SK-N-SH treated with all-trans-retinoic acid at 6 μM for 48 hours (cell line): ENCODE data around the gene KNDC1.

ENCODE experiments used
- ATAC-seq: fragments of 200-7000 bp; cut with Tn5 transposase; 3 replicates; pipeline ENCODE4 v1.9.1; 2020; ENCODE audit warnings: mild to moderate bottlenecking, moderate library complexity
- ARNTL ChIP-seq: fragments of 450-650 bp; formaldehyde crosslinking; IDR thresholded peaks from 2 replicates; pipeline ENCODE4 v1.5.0; 2020; ENCODE audit warnings: low read depth, mild to moderate bottlenecking, moderate library complexity, borderline replicate concordance
- BACH2 ChIP-seq: fragments of 250-450 bp; sonication (Bioruptor Pico); IDR thresholded peaks from 2 replicates; pipeline ENCODE4 v1.9.0; 2021; ENCODE audit warnings: mild to moderate bottlenecking, borderline replicate concordance
- CREB5 ChIP-seq: fragments of 250-450 bp; sonication (Bioruptor Pico); IDR thresholded peaks from 2 replicates; pipeline ENCODE4 v1.5.1; 2020; ENCODE audit warnings: low read depth, mild to moderate bottlenecking, moderate library complexity
- CSDC2 ChIP-seq: fragments of 250-450 bp; sonication (Bioruptor Pico); IDR thresholded peaks from 2 replicates; pipeline ENCODE4 v1.5.0; 2020; ENCODE audit warnings: mild to moderate bottlenecking, moderate library complexity
- ESRRG ChIP-seq: fragments of 250-450 bp; sonication (Bioruptor Pico); IDR thresholded peaks from 2 replicates; pipeline ENCODE4 v1.6.1; 2021; ENCODE audit warnings: mild to moderate bottlenecking
- GLIS3 ChIP-seq: fragments of 250-450 bp; sonication (Bioruptor Pico); IDR thresholded peaks from 2 replicates; pipeline ENCODE4 v1.5.0; 2020; ENCODE audit warnings: mild to moderate bottlenecking, moderate library complexity
- ISL1 ChIP-seq: fragments of 250-450 bp; sonication (Bioruptor Pico); IDR thresholded peaks from 2 replicates; pipeline ENCODE4 v2.1.2; 2022; ENCODE audit warnings: mild to moderate bottlenecking, moderate library complexity
- OSR1 ChIP-seq: fragments of 250-450 bp; sonication (Bioruptor Pico); IDR thresholded peaks from 2 replicates; pipeline ENCODE4 v1.8.0; 2022; ENCODE audit warnings: moderate library complexity, mild to moderate bottlenecking, inconsistent platforms
- PATZ1 ChIP-seq: fragments of 250-450 bp; sonication (Bioruptor Pico); IDR thresholded peaks from 2 replicates; pipeline ENCODE4 v1.8.0; 2020; ENCODE audit warnings: mild to moderate bottlenecking, moderate library complexity, borderline replicate concordance
- POU6F1 ChIP-seq: fragments of 250-450 bp; sonication (Bioruptor Pico); IDR thresholded peaks from 2 replicates; pipeline ENCODE4 v1.8.0; 2021; ENCODE audit warnings: low read depth, mild to moderate bottlenecking, moderate library complexity, borderline replicate concordance
- PPARA ChIP-seq: fragments of 250-450 bp; sonication (Bioruptor Pico); IDR thresholded peaks from 2 replicates; pipeline ENCODE4 v1.5.0; 2020; ENCODE audit warnings: mild to moderate bottlenecking, borderline replicate concordance
- SNAI2 ChIP-seq: fragments of 250-450 bp; sonication (Bioruptor Pico); IDR thresholded peaks from 2 replicates; pipeline ENCODE4 v1.5.0; 2020; ENCODE audit warnings: mild to moderate bottlenecking, moderate library complexity
- TOX ChIP-seq: fragments of 250-450 bp; sonication (Bioruptor Pico); IDR thresholded peaks from 2 replicates; pipeline ENCODE4 v1.8.0; 2021; ENCODE audit warnings: mild to moderate bottlenecking, moderate library complexity, borderline replicate concordance
- TSHZ2 ChIP-seq: fragments of 250-450 bp; sonication (Bioruptor Pico); IDR thresholded peaks from 2 replicates; pipeline ENCODE4 v1.5.0; 2020; ENCODE audit warnings: mild to moderate bottlenecking, moderate library complexity
- ZFP3 ChIP-seq: fragments of 250-450 bp; sonication (Bioruptor Pico); IDR thresholded peaks from 2 replicates; pipeline ENCODE4 v1.5.0; 2020; ENCODE audit warnings: mild to moderate bottlenecking, moderate library complexity
- ZFP30 ChIP-seq: fragments of 450-650 bp; formaldehyde crosslinking; IDR thresholded peaks from 2 replicates; pipeline ENCODE4 v1.5.0; 2022; ENCODE audit warnings: mild to moderate bottlenecking, moderate library complexity
- ZNF565 ChIP-seq: fragments of 450-650 bp; formaldehyde crosslinking; conservative IDR thresholded peaks from 2 replicates; pipeline ENCODE4 v1.5.0; 2020; ENCODE audit warnings: low read depth, mild to moderate bottlenecking, moderate library complexity
- ZNF70 ChIP-seq: fragments of 450-650 bp; formaldehyde crosslinking; IDR thresholded peaks from 2 replicates; pipeline ENCODE4 v1.5.0; 2020; ENCODE audit warnings: mild to moderate bottlenecking, moderate library complexity
- ZNF8 ChIP-seq: fragments of 450-650 bp; formaldehyde crosslinking; IDR thresholded peaks from 2 replicates; pipeline ENCODE4 v1.5.0; 2020; ENCODE audit warnings: mild to moderate bottlenecking, moderate library complexity

Gene KNDC1

GRCh38 chr10:133242611-133243356 is 82.8 kb downstream of the KNDC1 start:
- TF ChIP-seq TSHZ2 (CRISPR knock-in tag), result no peak
- TF ChIP-seq ZNF565 (CRISPR knock-in tag), result no peak
- no peak for TF ChIP-seq PPARA (CRISPR knock-in tag)
- no peak for TF ChIP-seq ARNTL (CRISPR knock-in tag)
- no peak for TF ChIP-seq TOX (CRISPR knock-in tag)
- TF ChIP-seq GLIS3, result no peak
- no peak for TF ChIP-seq POU6F1 (CRISPR knock-in tag)
- TF ChIP-seq ISL1, result no peak
- TF ChIP-seq SNAI2, result no peak
- no peak for TF ChIP-seq ZNF8
- no peak for TF ChIP-seq ZFP30 (CRISPR knock-in tag)
- TF ChIP-seq ESRRG (CRISPR knock-in tag), result no peak
- TF ChIP-seq OSR1, result no peak
- TF ChIP-seq PATZ1 (CRISPR knock-in tag), result no peak
- no peak for ATAC-seq

- ATAC-seq, result no peak; the same call in 2 of the 3 replicates
- no peak for TF ChIP-seq PPARA (CRISPR knock-in tag)
- no peak for TF ChIP-seq ISL1
- TF ChIP-seq ZNF70 (CRISPR knock-in tag), result no peak
- TF ChIP-seq CSDC2 (CRISPR knock-in tag), result no peak
- TF ChIP-seq POU6F1 (CRISPR knock-in tag), result no peak
- TF ChIP-seq SNAI2, result no peak
- no peak for TF ChIP-seq BACH2
- TF ChIP-seq ARNTL (CRISPR knock-in tag), result no peak
- TF ChIP-seq GLIS3, result no peak
- no peak for TF ChIP-seq OSR1
- TF ChIP-seq ZNF8, result no peak
- no peak for TF ChIP-seq CREB5 (CRISPR knock-in tag)
- no peak for TF ChIP-seq PATZ1 (CRISPR knock-in tag)
- no peak for TF ChIP-seq ESRRG (CRISPR knock-in tag)
- no peak for TF ChIP-seq TSHZ2 (CRISPR knock-in tag)
- TF ChIP-seq ZFP3 (CRISPR knock-in tag), result no peak
Observed at GRCh38 chr10:133243593-133243992, 83.6 kb downstream of the KNDC1 start.
